Measurements from ENCODE around the gene DUSP21.

GRCh38 chrX:44815681-44816080 lies 28.1 kb upstream of the DUSP21 start:
- no peak for TF ChIP-seq CTCF (IDR thresholded peaks at IDR 0.05 in 2 of 3, conservative IDR thresholded peaks at IDR 0.05 in 1 of 3; ENCODE audit: borderline replicate concordance in 1 of 3, insufficient read depth in 1 of 3, low read depth in 2 of 3, low read length in 2 of 3)
- no peak for TF ChIP-seq ATF3 (IDR thresholded peaks at IDR 0.05)
- TF ChIP-seq RAD21 (IDR thresholded peaks at IDR 0.05; ENCODE audit: low read depth) = no peak
- TF ChIP-seq POLR2A (IDR thresholded peaks at IDR 0.05; ENCODE audit: borderline replicate concordance, extremely low read depth, insufficient read depth, insufficient read length) = no peak
- TF ChIP-seq EZH2 (IDR thresholded peaks at IDR 0.05) = no peak
- TF ChIP-seq SRF (IDR thresholded peaks at IDR 0.05; ENCODE audit: low read depth) = no peak
- TF ChIP-seq, protein P1, sequence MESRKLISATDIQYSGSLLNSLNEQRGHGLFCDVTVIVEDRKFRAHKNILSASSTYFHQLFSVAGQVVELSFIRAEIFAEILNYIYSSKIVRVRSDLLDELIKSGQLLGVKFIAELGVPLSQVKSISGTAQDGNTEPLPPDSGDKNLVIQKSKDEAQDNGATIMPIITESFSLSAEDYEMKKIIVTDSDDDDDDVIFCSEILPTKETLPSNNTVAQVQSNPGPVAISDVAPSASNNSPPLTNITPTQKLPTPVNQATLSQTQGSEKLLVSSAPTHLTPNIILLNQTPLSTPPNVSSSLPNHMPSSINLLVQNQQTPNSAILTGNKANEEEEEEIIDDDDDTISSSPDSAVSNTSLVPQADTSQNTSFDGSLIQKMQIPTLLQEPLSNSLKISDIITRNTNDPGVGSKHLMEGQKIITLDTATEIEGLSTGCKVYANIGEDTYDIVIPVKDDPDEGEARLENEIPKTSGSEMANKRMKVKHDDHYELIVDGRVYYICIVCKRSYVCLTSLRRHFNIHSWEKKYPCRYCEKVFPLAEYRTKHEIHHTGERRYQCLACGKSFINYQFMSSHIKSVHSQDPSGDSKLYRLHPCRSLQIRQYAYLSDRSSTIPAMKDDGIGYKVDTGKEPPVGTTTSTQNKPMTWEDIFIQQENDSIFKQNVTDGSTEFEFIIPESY (IDR thresholded peaks at IDR 0.05; ENCODE audit: extremely low read depth, insufficient replicate concordance, low read length) = no peak
- TF ChIP-seq SIN3A (IDR thresholded peaks at IDR 0.05; ENCODE audit: low read depth) = no peak

Data from HCT116 (cell line).